DND-41 (cell line): ENCODE data around the gene PHACTR1.

ENCODE experiments used
- EZH2 ChIP-seq: IDR thresholded peaks from 3 replicates; pipeline ENCODE4 v1.6.1; 2012; ENCODE audit warnings: borderline replicate concordance, low read depth, mild to moderate bottlenecking, moderate library complexity, low read length, inconsistent platforms; ENCODE audit not compliant: severe bottlenecking
- TF ChIP-seq, protein P1 (sequence below): IDR thresholded peaks from 2 replicates; pipeline ENCODE4 v1.5.1; 2012; ENCODE audit warnings: borderline replicate concordance, low read length, moderate library complexity, mild to moderate bottlenecking; ENCODE audit not compliant: poor library complexity, severe bottlenecking; ENCODE audit errors: extremely low read depth

DNA sequence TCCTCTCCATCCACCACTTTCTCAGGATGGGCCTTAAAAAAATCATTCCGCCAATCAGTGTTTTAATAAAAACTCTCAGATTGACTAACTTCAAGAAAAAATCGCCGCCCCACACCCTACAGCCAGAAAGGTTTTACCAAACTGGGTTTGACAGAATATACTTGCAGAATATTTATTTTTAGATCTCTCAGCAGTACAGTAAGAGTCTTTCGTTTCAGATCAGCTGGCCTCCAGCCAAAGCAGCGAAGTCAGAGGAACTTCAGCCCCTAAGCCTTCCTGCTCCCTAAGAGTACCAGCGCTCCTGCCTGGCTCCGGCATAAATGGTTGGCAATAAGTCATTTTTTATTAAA, 587.1 kb downstream of the PHACTR1 start:
- TF ChIP-seq, protein P1, sequence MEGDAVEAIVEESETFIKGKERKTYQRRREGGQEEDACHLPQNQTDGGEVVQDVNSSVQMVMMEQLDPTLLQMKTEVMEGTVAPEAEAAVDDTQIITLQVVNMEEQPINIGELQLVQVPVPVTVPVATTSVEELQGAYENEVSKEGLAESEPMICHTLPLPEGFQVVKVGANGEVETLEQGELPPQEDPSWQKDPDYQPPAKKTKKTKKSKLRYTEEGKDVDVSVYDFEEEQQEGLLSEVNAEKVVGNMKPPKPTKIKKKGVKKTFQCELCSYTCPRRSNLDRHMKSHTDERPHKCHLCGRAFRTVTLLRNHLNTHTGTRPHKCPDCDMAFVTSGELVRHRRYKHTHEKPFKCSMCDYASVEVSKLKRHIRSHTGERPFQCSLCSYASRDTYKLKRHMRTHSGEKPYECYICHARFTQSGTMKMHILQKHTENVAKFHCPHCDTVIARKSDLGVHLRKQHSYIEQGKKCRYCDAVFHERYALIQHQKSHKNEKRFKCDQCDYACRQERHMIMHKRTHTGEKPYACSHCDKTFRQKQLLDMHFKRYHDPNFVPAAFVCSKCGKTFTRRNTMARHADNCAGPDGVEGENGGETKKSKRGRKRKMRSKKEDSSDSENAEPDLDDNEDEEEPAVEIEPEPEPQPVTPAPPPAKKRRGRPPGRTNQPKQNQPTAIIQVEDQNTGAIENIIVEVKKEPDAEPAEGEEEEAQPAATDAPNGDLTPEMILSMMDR = no peak
- TF ChIP-seq EZH2 = no peak
